OCI-LY1 (cell line): ENCODE results near the gene MRPL51.

Source experiments
- H2AFZ ChIP-seq: fragments of 200-600 bp; sonication (generic), shearing (Covaris generic); 2 replicates; pipeline ENCODE4 v1.6.0; 2014; ENCODE audit warnings: antibody characterized with exemption, mild to moderate bottlenecking, low read length
- H3F3A ChIP-seq: fragments of 200-600 bp; sonication (generic), shearing (Covaris generic); 2 replicates; pipeline ENCODE4 v1.6.0; 2014; ENCODE audit warnings: mild to moderate bottlenecking, antibody characterized with exemption, low read length, moderate library complexity; ENCODE audit not compliant: insufficient read depth
- H3K27ac ChIP-seq: fragments of 200-600 bp; sonication (generic); 2 replicates; pipeline ENCODE4 v1.5.1; 2014; ENCODE audit warnings: low read length, mixed run types, mild to moderate bottlenecking, low read depth; ENCODE audit not compliant: poor library complexity, severe bottlenecking
- H3K27me3 ChIP-seq: fragments of 200-600 bp; sonication (generic); 2 replicates; pipeline ENCODE4 v1.6.0; 2014; ENCODE audit warnings: antibody characterized with exemption, mild to moderate bottlenecking, low read length, moderate library complexity; ENCODE audit not compliant: insufficient read depth
- H3K36me3 ChIP-seq: fragments of 200-600 bp; sonication (generic); 2 replicates; pipeline ENCODE4 v1.6.1; 2014; ENCODE audit warnings: mild to moderate bottlenecking, antibody characterized with exemption, low read length, moderate library complexity, mixed read lengths; ENCODE audit not compliant: insufficient read depth
- H3K4me1 ChIP-seq: fragments of 200-600 bp; sonication (generic); 2 replicates; pipeline ENCODE4 v1.5.1; 2014; ENCODE audit warnings: mild to moderate bottlenecking, low read length, moderate library complexity; ENCODE audit not compliant: insufficient read depth, severe bottlenecking
- H3K4me2 ChIP-seq: fragments of 200-600 bp; sonication (generic), shearing (Covaris generic); 2 replicates; pipeline ENCODE4 v1.6.1; 2014; ENCODE audit warnings: low read length
- H3K4me3 ChIP-seq: fragments of 200-600 bp; sonication (generic); 2 replicates; pipeline ENCODE4 v1.5.1; 2014; ENCODE audit warnings: low read length, low read depth, mild to moderate bottlenecking, mixed read lengths; ENCODE audit not compliant: poor library complexity, severe bottlenecking
- H3K79me2 ChIP-seq: fragments of 200-600 bp; shearing (Covaris generic); 2 replicates; pipeline ENCODE4 v1.6.1; 2016; ENCODE audit warnings: mixed run types, low read length, mixed read lengths; ENCODE audit not compliant: insufficient read depth
- H3K9ac ChIP-seq: fragments of 200-600 bp; sonication (generic), shearing (Covaris generic); 2 replicates; pipeline ENCODE4 v1.6.1; 2014; ENCODE audit warnings: mild to moderate bottlenecking, low read length, mixed read lengths
- H3K9me2 ChIP-seq: fragments of 200-600 bp; sonication (generic), shearing (Covaris generic); 2 replicates; pipeline ENCODE4 v1.6.1; 2014; ENCODE audit warnings: low read depth, mild to moderate bottlenecking, low read length, mixed read lengths
- H3K9me3 ChIP-seq: fragments of 200-600 bp; shearing (Covaris generic); 2 replicates; pipeline ENCODE4 v1.6.1; 2014; ENCODE audit warnings: low read length, mixed read lengths
- H4K20me1 ChIP-seq: fragments of 200-600 bp; sonication (generic), shearing (Covaris generic); 2 replicates; pipeline ENCODE4 v1.6.0; 2016; ENCODE audit warnings: mild to moderate bottlenecking, low read length; ENCODE audit not compliant: insufficient read depth
- CTCF ChIP-seq: fragments of 200-600 bp; sonication (generic), shearing (Covaris generic); IDR thresholded peaks from 2 replicates; pipeline ENCODE4 v1.5.1; 2017; ENCODE audit warnings: mild to moderate bottlenecking, antibody characterized with exemption, low read length, moderate library complexity, mixed read lengths
- EZH2 ChIP-seq: fragments of 200-600 bp; sonication (generic), shearing (Covaris generic); IDR thresholded peaks from 2 replicates; pipeline ENCODE4 v1.8.0; 2017; ENCODE audit warnings: borderline replicate concordance, mixed run types, mild to moderate bottlenecking, antibody characterized with exemption, low read length, moderate library complexity, mixed read lengths

Gene MRPL51

GRCh38 chr12:6470375-6471163 lies 22.5 kb downstream of the MRPL51 start, which contains the start of gene VAMP1:
Gene VAMP1, minus strand, starts transcription at chr12:6470677. Its CDS starts 146 bp downstream, at chr12:6470531.
- TF ChIP-seq CTCF (no peak), EZH2 (no peak)
- H4K20me1 ChIP-seq, result no peaks in the 10 kb centered on the region
- peak within 1 kb of the TSS; percentile 78 for H3K27ac ChIP-seq
- peaks cover 24% of the 10 kb centered on the region for H3K79me2 ChIP-seq
- peaks cover 32% of the 10 kb centered on the region for H3K4me1 ChIP-seq
- H2AFZ ChIP-seq, result no peak within 1 kb of the TSS
- no peaks in the 10 kb centered on the region for H3K27me3 ChIP-seq
- no peaks in the 10 kb centered on the region for H3K9me2 ChIP-seq
- H3K9me3 ChIP-seq, result 0 out of 2 replicates have a peak, but pooled peaks cover 3% of the 10 kb centered on the region
- peak within 1 kb of the TSS; percentile 95 for H3K4me2 ChIP-seq
- peak within 1 kb of the TSS; percentile 89 for H3K4me3 ChIP-seq
- 0 out of 2 replicates have a peak, but pooled peaks cover 5% of the 10 kb centered on the region for H3F3A ChIP-seq
- H3K9ac ChIP-seq, result peak within 1 kb of the TSS; percentile 89
- H3K36me3 ChIP-seq, result peaks cover 40% of the 10 kb centered on the region

- Histone ChIP-seq H3K9ac (peak overlapping the region; percentile 89), H3K9me2 (no peaks in the 10 kb centered on the region), H3K4me1 (peaks cover 33% of the 10 kb centered on the region), H3K27ac (peak overlapping the region; percentile 78), H3K9me3 (0 out of 2 replicates have a peak, but pooled peaks cover 3% of the 10 kb centered on the region), H4K20me1 (no peaks in the 10 kb centered on the region), H3K79me2 (peaks cover 24% of the 10 kb centered on the region), H3F3A (0 out of 2 replicates have a peak, but pooled peaks cover 5% of the 10 kb centered on the region), H3K36me3 (peaks cover 45% of the 10 kb centered on the region), H3K4me3 (peak overlapping the region; percentile 89), H2AFZ (no peak overlapping the region), H3K27me3 (no peaks in the 10 kb centered on the region), H3K4me2 (peak overlapping the region; percentile 95)
- TF ChIP-seq CTCF, result no peak
- TF ChIP-seq EZH2, result no peak
These were observed 23.3 kb downstream of the MRPL51 start for GRCh38 chr12:6469609-6470374.

GRCh38 chr12:6469092-6469491 lies 24.0 kb downstream of the MRPL51 start:
- H3K36me3 ChIP-seq, result peaks cover 52% of the 10 kb centered on the region
- no peak overlapping the region for H2AFZ ChIP-seq
- H3K27me3 ChIP-seq, result no peaks in the 10 kb centered on the region
- peak overlapping the region; percentile 89 for H3K4me3 ChIP-seq
- TF ChIP-seq EZH2 (no peak), CTCF (no peak)
- H3K9me2 ChIP-seq, result no peaks in the 10 kb centered on the region
- H3K4me1 ChIP-seq, result peaks cover 39% of the 10 kb centered on the region
- peak overlapping the region; percentile 95 for H3K4me2 ChIP-seq
- no peaks in the 10 kb centered on the region for H4K20me1 ChIP-seq
- peak overlapping the region; percentile 89 for H3K9ac ChIP-seq
- H3F3A ChIP-seq, result 0 out of 2 replicates have a peak, but pooled peaks cover 5% of the 10 kb centered on the region
- H3K9me3 ChIP-seq, result 0 out of 2 replicates have a peak, but pooled peaks cover 3% of the 10 kb centered on the region
- peak overlapping the region; percentile 78 for H3K27ac ChIP-seq
- peaks cover 24% of the 10 kb centered on the region for H3K79me2 ChIP-seq
